Naive thymus-derived CD4-positive, alpha-beta T cell (primary cell): ENCODE results near the gene TCEANC. TPM values are rescaled to one million over a fixed set of nuclear protein-coding genes. Genes with fewer than 3 reads are reported as not detected.
A peak's percentile ranks its signal among the peaks of the same experiment; 100 is the strongest.

Experiments
- ATAC-seq: fragments of 150-1000 bp; cut with Tn5 transposase; 2 replicates; pipeline ENCODE4 v1.10.0; 2021; ENCODE audit warnings: mild to moderate bottlenecking, moderate library complexity
- CTCF ChIA-PET: fragments of 350-600 bp; sonication (Branson Sonifier 250); formaldehyde crosslinking; loops from one replicate; lab custom pipeline; 2021; ENCODE audit warnings: antibody characterized with exemption; lab: Charles Lee
- POLR2A ChIA-PET: fragments of 350-600 bp; sonication (Branson Sonifier 250); formaldehyde crosslinking; loops from one replicate; lab custom pipeline; 2021; ENCODE audit warnings: antibody characterized with exemption, inconsistent platforms; lab: Charles Lee
- DNase-seq, 9 donors: peaks; one replicate each; pipeline versions ENCODE4 v3.0.0 to v3.0.0-alpha.2; 2020 to 2022; ENCODE audit warnings: mixed read lengths in 1 of 9
- H3K27ac ChIP-seq: one replicate; pipeline ENCODE4 v1.7.0; 2013; ENCODE audit warnings: mild to moderate bottlenecking, low read depth, low read length, moderate library complexity
- H3K27me3 ChIP-seq, 2 donors: one replicate each; pipeline ENCODE4 v1.7.0; 2013; ENCODE audit warnings: low read length in 2 of 2, mild to moderate bottlenecking in 2 of 2, moderate library complexity in 2 of 2; ENCODE audit not compliant: control insufficient read depth in 2 of 2, insufficient read depth in 2 of 2
- H3K36me3 ChIP-seq, 3 experiments: 1 replicate in 2 of 3; 2 replicates in 1 of 3; pipeline ENCODE4 v1.7.0; 2013; ENCODE audit warnings: low read length in 3 of 3, mild to moderate bottlenecking in 3 of 3, moderate library complexity in 1 of 3; ENCODE audit not compliant: insufficient read depth in 3 of 3, control insufficient read depth in 2 of 3
- H3K4me1 ChIP-seq, 2 donors: one replicate each; pipeline ENCODE4 v1.7.0; 2013; ENCODE audit warnings: low read length in 2 of 2, mild to moderate bottlenecking in 2 of 2, moderate library complexity in 1 of 2; ENCODE audit not compliant: control insufficient read depth in 2 of 2, insufficient read depth in 2 of 2
- H3K4me3 ChIP-seq: 2 replicates; pipeline ENCODE4 v1.7.0; 2013; ENCODE audit warnings: mild to moderate bottlenecking, low read length
- H3K9me3 ChIP-seq, 3 experiments: 1 replicate in 2 of 3; 2 replicates in 1 of 3; pipeline ENCODE4 v1.7.0; 2013; ENCODE audit warnings: low read length in 3 of 3; ENCODE audit not compliant: control insufficient read depth in 2 of 3
- H3K27ac Mint-ChIP-seq, 9 donors: one replicate each; pipeline ENCODE4 v1.8.0; 2020 to 2022; ENCODE audit warnings: mixed read lengths in 9 of 9, mild to moderate bottlenecking in 8 of 9, moderate library complexity in 5 of 9, inconsistent platforms in 2 of 9
- H3K27me3 Mint-ChIP-seq, 5 donors: one replicate each; pipeline ENCODE4 v1.8.0; 2021 to 2022; ENCODE audit warnings: mixed read lengths in 5 of 5, mild to moderate bottlenecking in 1 of 5
- H3K36me3 Mint-ChIP-seq, 5 donors: one replicate each; pipeline ENCODE4 v1.8.0; 2020 to 2022; ENCODE audit warnings: mixed read lengths in 5 of 5, mild to moderate bottlenecking in 3 of 5, inconsistent platforms in 1 of 5
- H3K4me1 Mint-ChIP-seq, 7 donors: one replicate each; pipeline ENCODE4 v1.8.0; 2020 to 2022; ENCODE audit warnings: mixed read lengths in 7 of 7, mild to moderate bottlenecking in 3 of 7, inconsistent platforms in 1 of 7
- H3K4me3 Mint-ChIP-seq, 10 donors: one replicate each; pipeline ENCODE4 v1.8.0; 2020 to 2022; ENCODE audit warnings: mild to moderate bottlenecking in 10 of 10, mixed read lengths in 10 of 10, moderate library complexity in 6 of 10, inconsistent platforms in 2 of 10
- H3K9me3 Mint-ChIP-seq, 11 donors: one replicate each; pipeline ENCODE4 v1.8.0; 2020 to 2022; ENCODE audit warnings: mixed read lengths in 11 of 11, mild to moderate bottlenecking in 4 of 11, inconsistent platforms in 1 of 11, moderate library complexity in 1 of 11
- intact Hi-C, 2 donors: fragments of 100-400 bp; cut with micrococcal nuclease; formaldehyde crosslinking; loops; one replicate each; pipeline ENCODE4 v1.15.1; 2023
- polyA plus RNA-seq, 2 donors: library from polyadenylated mRNA; unstranded; fragments of 300-500 nt; fragmentation: Illumina TruSeq; gene quantifications; one replicate each; pipeline ENCODE4 v1.2.3, GENCODE V29; 2021
- total RNA-seq, 6 experiments: library from RNA in 5 of 6; stranded (reverse) in 5 of 6; gene quantifications; 1 replicate in 5 of 6; 2 replicates in 1 of 6; pipeline ENCODE4 v1.2.3 and lab custom pipeline; 2021 to 2026

TCEANC gene
- total RNA-seq (10 to 100 TPM in 3 of 5 experiments, 1 to 10 TPM in 2; 5.0 to 17.5 (median 11.4) TPM), polyA plus RNA-seq (10 to 100 TPM in 1 of 2 donors, 1 to 10 TPM in 1; 9.0 to 12.4 TPM), total RNA-seq (lab: John Stamatoyannopoulos, UW) (11.7 reads per million, percentile 39 among the genes with 10 or more reads in this experiment)

- Mint-ChIP-seq H3K4me1 (peaks cover 0 to 39% (median 24%) of the 10 kb centered on the region in 7 donors), H3K36me3 (peaks cover 0 to 12% (median 8%) of the 10 kb centered on the region in 5 donors), H3K9me3 (no peaks in the 10 kb centered on the region), H3K4me3 (peak within 1 kb of the TSS; percentile 79 to 96 (median 93)), H3K27ac (peak within 1 kb of the TSS; percentile 91 to 98 (median 96)), H3K27me3 (no peaks in the 10 kb centered on the region)
- peaks cover 0 to 2% (median 0%) of the 10 kb centered on the region in 3 experiments for H3K36me3 ChIP-seq
- ChIA-PET POLR2A (interaction anchor here (1.1 to 1.8 kb wide), 6 partner anchors 36 to 678 kb away, joined by 3 to 11 read pairs (median 6); partner anchors contain the start of genes GEMIN8, OFD1, RAB9A and TMSB4X), CTCF (interaction anchor here (0.6 to 1.2 kb wide), 3 partner anchors 146 to 1217 kb away, joined by 3 to 5 read pairs (median 4); no protein-coding TSS in a partner anchor)
- H3K4me1 ChIP-seq, result peaks cover 15 to 16% of the 10 kb centered on the region in 2 donors
- peak within 1 kb of the TSS; percentile 93 for H3K27ac ChIP-seq
- no peaks in the 10 kb centered on the region for H3K9me3 ChIP-seq
- peak within 1 kb of the TSS; percentile 93 for H3K4me3 ChIP-seq
- H3K27me3 ChIP-seq, result no peaks in the 10 kb centered on the region
- ATAC-seq, result peak; percentile 97
- DNase-seq, result peak; percentile 77 to 96 (median 93)
- intact Hi-C loops, result loop anchor here (1.0 to 10.0 kb wide), 16 partner anchors 16 to 1894 kb away; partner anchors contain the start of genes OFD1 (in 2 of the 2), PRPS2 (in 2 of the 2), TRAPPC2 (in 2 of the 2) and FANCB (in 1 of the 2)
Measured at GRCh38 chrX:13652850-13653693, at the start of gene TCEANC. TCEANC (plus strand) TSS chrX:13653141; CDS start chrX:13662509, 9,368 bp downstream.

- H3K27ac ChIP-seq, result no peak overlapping the region
- no peaks in the 10 kb centered on the region for H3K27me3 ChIP-seq
- ChIA-PET CTCF (no interaction called here), POLR2A (no interaction called here)
- H3K4me1 ChIP-seq, result no peaks in the 10 kb centered on the region
- H3K9me3 ChIP-seq, result no peaks in the 10 kb centered on the region
- H3K36me3 ChIP-seq, result no peaks in the 10 kb centered on the region
- peaks cover 0 to 1% (median 0%) of the 10 kb centered on the region in 5 donors for H3K36me3 Mint-ChIP-seq
- H3K27me3 Mint-ChIP-seq, result peaks cover 0 to 2% (median 0%) of the 10 kb centered on the region in 5 donors
- DNase-seq (no peak), ATAC-seq (no peak)
- H3K4me3 Mint-ChIP-seq, result no peak overlapping the region
- no peaks in the 10 kb centered on the region for H3K9me3 Mint-ChIP-seq
- intact Hi-C loops, result no loop called here
- H3K4me1 Mint-ChIP-seq, result no peaks in the 10 kb centered on the region
- no peak overlapping the region for H3K27ac Mint-ChIP-seq
- H3K4me3 ChIP-seq, result no peak overlapping the region
Measured at GRCh38 chrX:13605611-13606010, 47.3 kb upstream of the TCEANC start.

- Histone ChIP-seq H3K27ac (no peak overlapping the region), H3K4me1 (no peaks in the 10 kb centered on the region), H3K4me3 (no peak overlapping the region), H3K27me3 (no peaks in the 10 kb centered on the region), H3K36me3 (no peaks in the 10 kb centered on the region), H3K9me3 (no peaks in the 10 kb centered on the region)
- H3K4me3 Mint-ChIP-seq, result no peak overlapping the region
- peaks cover 0 to 1% (median 0%) of the 10 kb centered on the region in 5 donors for H3K36me3 Mint-ChIP-seq
- no peaks in the 10 kb centered on the region for H3K9me3 Mint-ChIP-seq
- no peak overlapping the region for H3K27ac Mint-ChIP-seq
- no peaks in the 10 kb centered on the region for H3K4me1 Mint-ChIP-seq
- no peaks in the 10 kb centered on the region for H3K27me3 Mint-ChIP-seq
- ATAC-seq (no peak), DNase-seq (no peak)
- ChIA-PET POLR2A (no interaction called here), CTCF (no interaction called here)
- intact Hi-C loops, result no loop called here
Measured at GRCh38 chrX:13607331-13607995, 45.5 kb upstream of the TCEANC start.

GRCh38 chrX:13607996-13608365 is 45.0 kb upstream of the TCEANC start:
- ChIA-PET POLR2A (no interaction called here), CTCF (no interaction called here)
- H3K4me1 ChIP-seq, result no peaks in the 10 kb centered on the region
- no peaks in the 10 kb centered on the region for H3K9me3 ChIP-seq
- no peaks in the 10 kb centered on the region for H3K36me3 ChIP-seq
- Mint-ChIP-seq H3K27ac (no peak overlapping the region), H3K4me1 (no peaks in the 10 kb centered on the region), H3K4me3 (no peak overlapping the region), H3K27me3 (no peaks in the 10 kb centered on the region), H3K36me3 (peaks cover 0 to 1% (median 0%) of the 10 kb centered on the region in 5 donors), H3K9me3 (no peaks in the 10 kb centered on the region)
- intact Hi-C loops, result no loop called here
- DNase-seq (no peak), ATAC-seq (no peak)
- H3K27me3 ChIP-seq, result no peaks in the 10 kb centered on the region
- H3K27ac ChIP-seq, result no peak overlapping the region
- H3K4me3 ChIP-seq, result no peak overlapping the region

- intact Hi-C loops, result no loop called here
- no peaks in the 10 kb centered on the region for H3K27me3 ChIP-seq
- ATAC-seq, result no peak
Measured at GRCh38 chrX:13614154-13614553, 38.8 kb upstream of the TCEANC start.

GRCh38 chrX:13620207-13620606 is 32.7 kb upstream of the TCEANC start:
- ChIA-PET POLR2A (no interaction called here), CTCF (no interaction called here)
- H3K4me1 Mint-ChIP-seq, result peaks cover 0 to 8% (median 0%) of the 10 kb centered on the region in 7 donors
- Histone ChIP-seq H3K36me3 (no peaks in the 10 kb centered on the region), H3K4me3 (no peak overlapping the region), H3K9me3 (no peaks in the 10 kb centered on the region), H3K27me3 (no peaks in the 10 kb centered on the region), H3K4me1 (no peaks in the 10 kb centered on the region), H3K27ac (no peak overlapping the region)
- intact Hi-C loops, result no loop called here
- H3K27me3 Mint-ChIP-seq, result no peaks in the 10 kb centered on the region
- H3K36me3 Mint-ChIP-seq, result peaks cover 0 to 2% (median 0%) of the 10 kb centered on the region in 5 donors
- no peak overlapping the region for H3K27ac Mint-ChIP-seq
- DNase-seq, result no peak
- no peak overlapping the region for H3K4me3 Mint-ChIP-seq
- no peak for ATAC-seq
- H3K9me3 Mint-ChIP-seq, result peaks cover 0 to 7% (median 0%) of the 10 kb centered on the region in 11 donors

More at GRCh38 chrX:13614154-13614553, 38.8 kb upstream of the TCEANC start:
- CTCF ChIA-PET, result no interaction called here
- H3K9me3 Mint-ChIP-seq, result no peaks in the 10 kb centered on the region
- no peak for DNase-seq
- no peaks in the 10 kb centered on the region for H3K9me3 ChIP-seq
- no peaks in the 10 kb centered on the region for H3K36me3 Mint-ChIP-seq
- H3K4me3 Mint-ChIP-seq, result no peak overlapping the region
- no peak overlapping the region for H3K27ac ChIP-seq
- H3K4me1 Mint-ChIP-seq, result peaks cover 0 to 6% (median 0%) of the 10 kb centered on the region in 7 donors
- H3K27me3 Mint-ChIP-seq, result no peaks in the 10 kb centered on the region
- H3K4me3 ChIP-seq, result no peak overlapping the region
- H3K27ac Mint-ChIP-seq, result no peak overlapping the region
- H3K4me1 ChIP-seq, result no peaks in the 10 kb centered on the region
- POLR2A ChIA-PET, result no interaction called here
- no peaks in the 10 kb centered on the region for H3K36me3 ChIP-seq
